ENCODE measurements around the gene LMF2. TPM values are rescaled to one million over a fixed set of nuclear protein-coding genes. Genes with fewer than 3 reads are reported as not detected.
A peak's percentile ranks its signal among the peaks of the same experiment; 100 is the strongest.

LMF2 gene
- total RNA-seq, 2 experiments from 2014 or later: 107 to 114 TPM

- Histone ChIP-seq H3K4me3 (ENCODE audit: low read length) (peak overlapping the region; percentile 80), H3K4me1 (ENCODE audit: insufficient read depth, low read length) (peaks cover 82% of the 10 kb centered on the region), H3K27ac (ENCODE audit: low read depth in 1 of 2, low read length in 2 of 2) (peak overlapping the region; percentile 21 to 74), H3K9me3 (ENCODE audit: control insufficient read depth in 1 of 2, insufficient read depth in 1 of 2, low read length in 2 of 2) (no peaks in the 10 kb centered on the region), H3K27me3 (ENCODE audit: control insufficient read depth in 1 of 2, insufficient read depth in 2 of 2, low read length in 2 of 2) (no peaks in the 10 kb centered on the region), H3K36me3 (ENCODE audit: insufficient read depth, low read length) (no peaks in the 10 kb centered on the region)
- ChIA-PET CTCF (interaction anchor here (1.0 to 1.8 kb wide), 2 partner anchors 11 to 34 kb away, joined by 5 to 7 read pairs; partner anchors contain the start of gene SYCE3), POLR2A (interaction anchor here (1.0 to 6.7 kb wide), 9 partner anchors 9 to 92 kb away, joined by 3 to 258 read pairs (median 7); partner anchors contain the start of genes CHKB, KLHDC7B, LMF2 and NCAPH2)
- no peak overlapping the region for H3K27ac Mint-ChIP-seq
- intact Hi-C loops (cut with DNase I, micrococcal nuclease): loop anchor here (5.0 kb wide), 4 partner anchors 33 to 93 kb away; partner anchors contain the start of genes CHKB (in 1 of the 2) and SYCE3 (in 1 of the 2)
- peak overlapping the region; percentile 48 for H3K4me3 Mint-ChIP-seq
- TF ChIP-seq CTCF (IDR thresholded peaks at IDR 0.05): no peak
- ATAC-seq (ENCODE audit: poor library complexity): no peak
- peaks cover 48% of the 10 kb centered on the region for H3K4me1 Mint-ChIP-seq (ENCODE audit: low read depth)
- no peaks in the 10 kb centered on the region for H3K9me3 Mint-ChIP-seq
- H3K36me3 Mint-ChIP-seq (ENCODE audit: low read depth): peaks cover 10% of the 10 kb centered on the region
- peak in 1 of 14 experiments; percentile 30 for DNase-seq
- H3K27me3 Mint-ChIP-seq: peaks cover 13% of the 10 kb centered on the region
These were observed 22.0 kb upstream of the LMF2 start for GRCh38 chr22:50529416-50529896.

- peak overlapping the region; percentile 80 for H3K4me3 ChIP-seq (ENCODE audit: low read length)
- TF ChIP-seq CTCF (IDR thresholded peaks at IDR 0.05): no peak
- intact Hi-C loops (cut with DNase I, micrococcal nuclease): loop anchor here (5.0 kb wide), 4 partner anchors 33 to 93 kb away; partner anchors contain the start of genes CHKB (in 1 of the 2) and SYCE3 (in 1 of the 2)
- Mint-ChIP-seq H3K36me3 (ENCODE audit: low read depth) (peaks cover 12% of the 10 kb centered on the region), H3K4me3 (peak overlapping the region; percentile 83), H3K9me3 (no peaks in the 10 kb centered on the region), H3K27ac (peak overlapping the region; percentile 90), H3K27me3 (peaks cover 13% of the 10 kb centered on the region), H3K4me1 (ENCODE audit: low read depth) (peaks cover 45% of the 10 kb centered on the region)
- peaks cover 82% of the 10 kb centered on the region for H3K4me1 ChIP-seq (ENCODE audit: insufficient read depth, low read length)
- H3K36me3 ChIP-seq (ENCODE audit: insufficient read depth, low read length): peaks cover 3% of the 10 kb centered on the region
- no peaks in the 10 kb centered on the region for H3K27me3 ChIP-seq (ENCODE audit: control insufficient read depth in 1 of 2, insufficient read depth in 2 of 2, low read length in 2 of 2)
- ChIA-PET POLR2A (interaction anchor here (0.7 to 6.7 kb wide), 10 partner anchors 9 to 92 kb away, joined by 3 to 258 read pairs (median 6); partner anchors contain the start of genes CHKB, KLHDC7B, LMF2 and NCAPH2), CTCF (interaction anchor here (1.8 to 5.2 kb wide), 3 partner anchors 11 to 92 kb away, joined by 5 to 70 read pairs (median 5); partner anchors contain the start of gene SYCE3)
- peak overlapping the region; percentile 21 to 74 for H3K27ac ChIP-seq (ENCODE audit: low read depth in 1 of 2, low read length in 2 of 2)
- ATAC-seq (ENCODE audit: poor library complexity) (no peak), DNase-seq (peak in 2 of 14 experiments; percentile 29 to 50)
- H3K9me3 ChIP-seq (ENCODE audit: control insufficient read depth in 1 of 2, insufficient read depth in 1 of 2, low read length in 2 of 2): no peaks in the 10 kb centered on the region
These were observed 21.3 kb upstream of the LMF2 start for GRCh38 chr22:50528682-50529415.

GRCh38 chr22:50527921-50528681 lies 20.6 kb upstream of the LMF2 start:
- H3K4me1 Mint-ChIP-seq (ENCODE audit: low read depth): peaks cover 38% of the 10 kb centered on the region
- H3K27me3 Mint-ChIP-seq: peaks cover 8% of the 10 kb centered on the region
- Histone ChIP-seq H3K4me1 (ENCODE audit: insufficient read depth, low read length) (peaks cover 78% of the 10 kb centered on the region), H3K9me3 (ENCODE audit: control insufficient read depth in 1 of 2, insufficient read depth in 1 of 2, low read length in 2 of 2) (no peaks in the 10 kb centered on the region), H3K27me3 (ENCODE audit: control insufficient read depth in 1 of 2, insufficient read depth in 2 of 2, low read length in 2 of 2) (no peaks in the 10 kb centered on the region), H3K27ac (ENCODE audit: low read depth in 1 of 2, low read length in 2 of 2) (no peak overlapping the region), H3K36me3 (ENCODE audit: insufficient read depth, low read length) (peaks cover 11% of the 10 kb centered on the region), H3K4me3 (ENCODE audit: low read length) (peak overlapping the region; percentile 80)
- DNase-seq (peak in 1 of 14 experiments; percentile 38), ATAC-seq (ENCODE audit: poor library complexity) (no peak)
- no peaks in the 10 kb centered on the region for H3K9me3 Mint-ChIP-seq
- no peak for TF ChIP-seq CTCF (IDR thresholded peaks at IDR 0.05)
- ChIA-PET POLR2A (interaction anchor here (0.7 to 6.7 kb wide), 8 partner anchors 10 to 93 kb away, joined by 3 to 258 read pairs (median 18); partner anchors contain the start of genes CHKB, KLHDC7B, LMF2 and NCAPH2), CTCF (interaction anchor here (0.7 to 5.2 kb wide), 4 partner anchors 12 to 93 kb away, joined by 3 to 70 read pairs (median 5); partner anchors contain the start of gene SYCE3)
- H3K36me3 Mint-ChIP-seq (ENCODE audit: low read depth): peaks cover 18% of the 10 kb centered on the region
- intact Hi-C loops (cut with DNase I, micrococcal nuclease): loop anchor here (2.0 to 5.0 kb wide), 5 partner anchors 33 to 94 kb away; partner anchors contain the start of genes CHKB (in 1 of the 2) and SYCE3 (in 1 of the 2)
- peak overlapping the region; percentile 90 for H3K27ac Mint-ChIP-seq
- H3K4me3 Mint-ChIP-seq: peak overlapping the region; percentile 83
